ENCODE data around the gene PLD4.

PLD4 gene

GRCh38 chr14:104981699-104982541 lies 57.2 kb downstream of the PLD4 start:
- in situ Hi-C loops (cut with HindIII; ENCODE audit: low sequenced_read_pairs) = no loop called here

- in situ Hi-C loops (cut with HindIII; ENCODE audit: low sequenced_read_pairs) = no loop called here
Observed at GRCh38 chr14:104982548-104983230, 58.0 kb downstream of the PLD4 start.

Data from endothelial cell of hepatic sinusoid (primary cell).